Activated CD8-positive, alpha-beta T cell treated with anti-CD3 and anti-CD28 coated beads, Interleukin-2, amount 10 ng/mL, durations not matched to agents 7 days and 5 days (primary cell): ENCODE data around the gene TTC39A. TPM values are rescaled to one million over a fixed set of nuclear protein-coding genes. Genes with fewer than 3 reads are reported as not detected.

Experiments used
- ATAC-seq: fragments of 150-1000 bp; cut with Tn5 transposase; one replicate; pipeline ENCODE4 v1.10.0; 2021; ENCODE audit warnings: moderate library complexity
- CTCF ChIA-PET: fragments of 350-600 bp; sonication (Branson Sonifier 250); formaldehyde crosslinking; loops from one replicate; lab custom pipeline; 2021; ENCODE audit warnings: antibody characterized with exemption; lab: Charles Lee
- POLR2A ChIA-PET: fragments of 350-600 bp; sonication (Branson Sonifier 250); formaldehyde crosslinking; loops from one replicate; lab custom pipeline; 2021; ENCODE audit warnings: antibody characterized with exemption; lab: Charles Lee
- DNase-seq: peaks from one replicate; pipeline ENCODE4 v3.0.0-alpha.2; 2020
- H3K27ac Mint-ChIP-seq: one replicate; pipeline ENCODE4 v1.8.0; 2021; ENCODE audit warnings: mild to moderate bottlenecking, mixed read lengths
- H3K27me3 Mint-ChIP-seq: one replicate; pipeline ENCODE4 v1.8.0; 2021; ENCODE audit warnings: low read depth, mixed read lengths
- H3K36me3 Mint-ChIP-seq: one replicate; pipeline ENCODE4 v1.8.0; 2021; ENCODE audit warnings: low read depth, mixed read lengths
- H3K4me1 Mint-ChIP-seq: one replicate; pipeline ENCODE4 v1.8.0; 2021; ENCODE audit warnings: low read depth, mixed read lengths
- H3K4me3 Mint-ChIP-seq: one replicate; pipeline ENCODE4 v1.8.0; 2021; ENCODE audit warnings: mild to moderate bottlenecking, mixed read lengths
- H3K9me3 Mint-ChIP-seq: one replicate; pipeline ENCODE4 v1.8.0; 2022; ENCODE audit warnings: mixed read lengths; ENCODE audit not compliant: insufficient read depth
- total RNA-seq, 2 experiments: library from RNA; stranded (reverse); gene quantifications; one replicate each; pipeline ENCODE4 v1.2.3, GENCODE V29; 2021

The TTC39A gene
- total RNA-seq, 2 experiments from 2014 or later: not detected

DNA sequence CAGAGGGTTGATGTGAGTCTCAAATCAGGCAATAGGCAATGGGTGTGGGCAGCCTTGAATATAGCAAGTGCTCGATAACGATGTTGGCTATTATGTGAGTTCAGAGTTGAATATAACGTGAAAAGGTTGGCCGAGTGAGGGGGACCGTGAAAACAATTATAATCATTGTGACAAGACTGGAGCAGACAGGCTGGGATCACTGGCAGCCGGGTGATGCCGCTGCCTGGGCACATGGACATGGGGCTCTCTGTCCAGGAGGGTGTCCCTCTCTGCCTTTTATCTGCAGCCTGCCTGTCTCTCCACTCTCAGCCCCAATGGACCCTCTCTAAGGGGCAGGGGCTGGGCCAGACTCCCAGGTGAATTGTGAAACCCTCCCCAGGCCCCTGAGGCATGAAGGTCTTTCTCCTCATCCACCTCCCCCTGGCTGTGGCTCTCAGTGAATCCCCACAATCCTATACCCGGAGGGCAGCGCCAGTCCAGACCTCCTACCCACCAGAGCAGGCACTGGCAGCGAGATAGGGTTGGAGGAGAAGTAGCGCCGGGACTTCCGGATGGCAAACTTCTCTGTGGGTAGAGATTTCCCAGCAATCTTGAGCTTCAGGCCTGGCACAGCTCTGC is 36.4 kb downstream of the TTC39A start:
- Mint-ChIP-seq H3K27me3 (no peaks in the 10 kb centered on the region), H3K9me3 (no peaks in the 10 kb centered on the region), H3K27ac (no peak overlapping the region), H3K4me3 (no peak overlapping the region), H3K4me1 (peaks cover 31% of the 10 kb centered on the region), H3K36me3 (no peaks in the 10 kb centered on the region)
- no peak for ATAC-seq
- ChIA-PET CTCF (interaction anchor here (3.5 kb wide), 1 partner anchor 103 kb away, joined by 47 read pairs; no protein-coding TSS in a partner anchor), POLR2A (no interaction called here)
- DNase-seq: no peak

DNA sequence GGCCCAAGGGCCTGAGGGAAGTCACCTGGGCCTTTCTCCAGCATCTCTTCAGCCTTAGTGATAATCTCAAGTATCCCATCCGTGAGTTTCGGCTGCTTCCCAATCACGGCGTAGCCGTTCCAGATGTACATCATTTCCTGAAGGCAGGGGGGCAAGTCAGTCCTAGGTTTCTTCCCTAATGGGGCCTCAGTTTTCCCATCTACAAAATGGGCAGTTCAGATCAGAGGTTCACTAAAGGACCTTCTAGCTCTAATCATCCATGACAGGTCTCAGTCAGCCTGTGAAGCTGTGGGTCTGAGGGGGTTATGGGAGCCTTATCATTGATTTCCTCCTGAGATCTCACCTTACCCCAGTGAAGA is 39.9 kb downstream of the TTC39A start:
- ChIA-PET CTCF (no interaction called here), POLR2A (interaction anchor here (0.5 to 0.6 kb wide), 2 partner anchors 94 to 118 kb away, joined by 3 read pairs; no protein-coding TSS in a partner anchor)
- no peaks in the 10 kb centered on the region for H3K36me3 Mint-ChIP-seq
- DNase-seq: no peak
- H3K9me3 Mint-ChIP-seq: no peaks in the 10 kb centered on the region
- ATAC-seq: no peak
- peaks cover 13% of the 10 kb centered on the region for H3K4me1 Mint-ChIP-seq
- H3K27me3 Mint-ChIP-seq: no peaks in the 10 kb centered on the region
- H3K27ac Mint-ChIP-seq: no peak overlapping the region
- H3K4me3 Mint-ChIP-seq: no peak overlapping the region

DNA sequence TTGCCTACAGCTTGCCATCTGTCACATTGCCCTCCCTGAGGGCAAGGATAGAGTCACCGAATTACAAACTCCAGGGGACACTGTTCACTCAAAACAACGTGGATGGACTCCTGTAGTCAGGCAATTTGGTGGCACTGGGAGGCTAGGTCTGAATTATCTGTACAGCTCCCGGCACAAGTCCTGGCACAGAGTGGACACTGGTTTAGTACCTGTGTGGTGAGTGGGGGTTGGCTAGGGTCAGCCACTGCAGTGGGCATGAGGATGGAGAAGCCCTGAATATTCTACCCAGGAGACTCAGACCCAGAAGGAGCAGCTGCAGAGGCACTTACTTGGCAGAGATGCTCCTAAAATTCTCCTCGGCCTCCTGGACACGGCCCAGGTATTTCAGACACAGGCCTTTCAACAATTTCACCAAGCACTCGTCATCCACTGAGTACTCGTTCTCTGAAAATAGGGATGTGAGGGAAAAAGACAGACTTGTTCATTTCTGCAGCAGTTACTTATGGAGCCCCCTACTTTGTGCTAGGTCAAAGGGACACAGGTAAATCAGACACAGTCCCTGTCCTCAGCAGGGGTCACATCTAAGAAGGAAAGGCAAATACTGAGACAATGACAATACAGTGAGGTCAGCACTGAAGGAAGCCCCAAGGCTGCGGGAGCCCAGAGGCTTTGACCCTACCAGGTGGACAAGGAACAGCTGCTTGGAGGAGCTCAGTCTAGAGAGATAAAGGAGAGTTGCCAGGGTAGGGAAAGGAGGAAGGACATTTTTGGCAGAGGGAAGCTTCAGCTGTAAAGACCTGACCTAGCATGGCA is 40.5 kb downstream of the TTC39A start:
- POLR2A ChIA-PET: interaction anchor here (0.5 kb wide), 1 partner anchor 94 kb away, joined by 3 read pairs; no protein-coding TSS in a partner anchor
- Mint-ChIP-seq H3K27me3 (no peaks in the 10 kb centered on the region), H3K27ac (no peak overlapping the region), H3K9me3 (no peaks in the 10 kb centered on the region), H3K36me3 (no peaks in the 10 kb centered on the region), H3K4me1 (peaks cover 12% of the 10 kb centered on the region), H3K4me3 (no peak overlapping the region)
- no peak for DNase-seq
- no peak for ATAC-seq
- CTCF ChIA-PET: no interaction called here

DNA sequence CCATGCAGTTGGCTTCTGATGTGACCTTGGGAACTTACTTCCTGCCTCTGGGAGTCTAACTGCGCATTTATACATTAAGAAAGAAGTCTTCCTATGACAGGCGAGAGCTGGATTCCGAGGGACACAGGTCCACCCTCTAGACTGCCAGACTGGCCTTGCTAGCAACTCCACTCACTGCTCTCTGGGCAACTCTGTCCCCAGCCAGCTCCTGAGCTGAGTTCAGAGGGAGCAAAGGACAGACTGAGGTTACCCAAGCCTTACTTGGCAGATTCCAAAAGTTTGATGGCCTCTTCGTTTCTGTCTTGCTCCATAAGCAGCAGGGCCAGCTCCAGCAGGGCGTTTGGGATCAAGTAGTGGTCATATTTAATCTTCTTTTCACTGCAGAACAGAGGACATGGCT is 41.8 kb downstream of the TTC39A start:
- Mint-ChIP-seq H3K27ac (no peak overlapping the region), H3K9me3 (no peaks in the 10 kb centered on the region), H3K27me3 (no peaks in the 10 kb centered on the region), H3K4me3 (no peak overlapping the region), H3K36me3 (no peaks in the 10 kb centered on the region), H3K4me1 (peaks cover 14% of the 10 kb centered on the region)
- no peak for DNase-seq
- CTCF ChIA-PET: interaction anchor here (3.5 kb wide), 1 partner anchor 8 kb away, joined by 29 read pairs; no protein-coding TSS in a partner anchor
- ATAC-seq: no peak
- POLR2A ChIA-PET: no interaction called here

DNA sequence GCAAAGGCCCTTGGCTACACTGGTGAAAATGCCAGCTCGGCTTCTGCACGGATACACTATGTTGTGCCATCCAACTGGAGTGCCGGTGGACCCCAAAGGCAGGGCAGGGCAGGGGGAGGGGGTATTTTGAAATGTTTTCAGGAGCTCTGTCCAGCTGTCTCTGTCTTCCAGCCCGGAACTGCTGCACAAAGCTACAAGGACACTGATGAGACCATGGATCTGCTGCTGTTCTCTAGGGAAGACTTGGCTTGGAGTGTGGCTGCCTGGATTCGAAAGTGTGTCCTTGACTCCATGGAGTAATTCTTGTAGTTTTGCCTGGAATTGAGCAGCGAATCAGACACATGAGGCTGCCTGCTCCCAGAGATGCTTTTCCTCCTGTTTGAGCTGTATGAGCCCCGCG is 42.4 kb downstream of the TTC39A start:
- Mint-ChIP-seq H3K4me3 (no peak overlapping the region), H3K27me3 (no peaks in the 10 kb centered on the region), H3K9me3 (no peaks in the 10 kb centered on the region), H3K36me3 (no peaks in the 10 kb centered on the region), H3K4me1 (peaks cover 14% of the 10 kb centered on the region), H3K27ac (no peak overlapping the region)
- ATAC-seq: no peak
- ChIA-PET POLR2A (interaction anchor here (0.6 kb wide), 1 partner anchor 1441 kb away, joined by 3 read pairs; no protein-coding TSS in a partner anchor), CTCF (interaction anchor here (0.7 to 3.5 kb wide), 2 partner anchors 9 to 12 kb away, joined by 3 to 29 read pairs; no protein-coding TSS in a partner anchor)
- DNase-seq: no peak

DNA sequence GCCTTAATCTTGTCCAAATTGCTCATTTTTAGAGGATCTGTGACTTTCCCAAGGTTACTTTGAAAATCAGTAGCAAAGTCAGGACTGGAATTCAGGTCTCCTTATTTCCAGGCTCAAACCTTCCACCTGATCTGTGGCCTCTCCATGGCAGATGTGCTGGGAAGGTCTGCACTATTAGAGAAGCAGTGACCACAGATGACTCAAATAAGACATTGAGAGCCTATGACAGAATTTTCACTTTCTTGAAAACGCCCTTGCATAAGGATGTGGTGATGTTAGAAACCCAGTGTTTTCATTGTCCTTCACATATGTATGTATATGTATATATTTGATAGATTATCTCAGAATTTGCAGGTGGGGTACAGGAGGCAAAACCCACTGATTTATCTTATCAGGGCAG is 45.3 kb downstream of the TTC39A start:
- ChIA-PET CTCF (no interaction called here), POLR2A (no interaction called here)
- H3K36me3 Mint-ChIP-seq: no peaks in the 10 kb centered on the region
- peaks cover 14% of the 10 kb centered on the region for H3K4me1 Mint-ChIP-seq
- H3K27me3 Mint-ChIP-seq: no peaks in the 10 kb centered on the region
- no peak overlapping the region for H3K27ac Mint-ChIP-seq
- ATAC-seq: peak; percentile 33
- DNase-seq: no peak
- no peaks in the 10 kb centered on the region for H3K9me3 Mint-ChIP-seq
- H3K4me3 Mint-ChIP-seq: no peak overlapping the region

DNA sequence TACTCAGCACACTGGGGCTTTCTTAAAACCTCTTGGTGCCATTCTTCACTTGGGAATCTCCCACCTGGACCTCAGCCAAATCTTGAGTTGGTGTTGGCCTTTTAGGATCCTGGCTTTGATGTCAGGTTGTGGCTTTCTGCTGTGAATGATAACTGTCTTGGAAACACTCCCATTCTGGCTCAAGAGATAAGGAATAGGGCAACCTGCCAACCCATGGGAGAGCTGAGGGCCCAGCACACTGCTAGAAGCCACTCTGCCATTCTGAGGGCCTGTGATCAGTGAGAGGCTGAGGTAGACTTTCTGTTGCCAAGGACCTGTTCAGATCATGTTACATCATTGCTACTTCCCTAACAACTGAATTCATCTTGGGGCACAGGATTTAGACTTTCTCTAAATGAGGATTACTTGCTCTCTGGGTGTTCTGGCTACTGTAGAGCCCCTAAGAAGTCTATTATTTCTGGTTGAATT is 45.8 kb downstream of the TTC39A start:
- no peak for ATAC-seq
- POLR2A ChIA-PET: no interaction called here

DNA sequence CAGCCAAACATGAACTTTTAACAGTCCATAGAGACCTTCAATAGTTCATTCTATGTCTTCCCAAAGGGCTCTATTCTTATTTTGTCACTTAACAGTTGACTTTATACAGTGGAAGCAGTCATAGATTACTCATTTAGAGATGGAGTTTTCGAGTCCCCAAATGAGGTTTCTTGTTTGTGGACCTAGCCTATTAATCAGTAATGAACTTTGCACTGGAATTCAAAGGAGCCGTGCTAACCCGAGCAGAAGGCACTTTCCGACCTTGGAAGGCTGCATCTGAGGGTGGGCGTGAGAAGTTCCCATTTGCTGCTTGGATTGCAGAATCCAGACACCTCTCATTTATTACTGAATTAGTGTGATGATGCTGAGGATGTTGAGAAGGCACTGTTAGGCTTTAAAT is 46.4 kb downstream of the TTC39A start:
- Mint-ChIP-seq H3K27ac (no peak overlapping the region), H3K9me3 (no peaks in the 10 kb centered on the region), H3K4me3 (no peak overlapping the region), H3K36me3 (no peaks in the 10 kb centered on the region), H3K27me3 (no peaks in the 10 kb centered on the region), H3K4me1 (peaks cover 14% of the 10 kb centered on the region)
- ChIA-PET POLR2A (no interaction called here), CTCF (interaction anchor here (1.3 kb wide), 1 partner anchor 13 kb away, joined by 7 read pairs; no protein-coding TSS in a partner anchor)
- DNase-seq (no peak), ATAC-seq (no peak)

More for the DNA sequence above, 45.8 kb downstream of the TTC39A start:
- CTCF ChIA-PET: no interaction called here
- no peaks in the 10 kb centered on the region for H3K36me3 Mint-ChIP-seq
- no peaks in the 10 kb centered on the region for H3K27me3 Mint-ChIP-seq
- no peak overlapping the region for H3K4me3 Mint-ChIP-seq
- no peak for DNase-seq
- no peak overlapping the region for H3K27ac Mint-ChIP-seq
- H3K4me1 Mint-ChIP-seq: peaks cover 14% of the 10 kb centered on the region
- H3K9me3 Mint-ChIP-seq: no peaks in the 10 kb centered on the region

DNA sequence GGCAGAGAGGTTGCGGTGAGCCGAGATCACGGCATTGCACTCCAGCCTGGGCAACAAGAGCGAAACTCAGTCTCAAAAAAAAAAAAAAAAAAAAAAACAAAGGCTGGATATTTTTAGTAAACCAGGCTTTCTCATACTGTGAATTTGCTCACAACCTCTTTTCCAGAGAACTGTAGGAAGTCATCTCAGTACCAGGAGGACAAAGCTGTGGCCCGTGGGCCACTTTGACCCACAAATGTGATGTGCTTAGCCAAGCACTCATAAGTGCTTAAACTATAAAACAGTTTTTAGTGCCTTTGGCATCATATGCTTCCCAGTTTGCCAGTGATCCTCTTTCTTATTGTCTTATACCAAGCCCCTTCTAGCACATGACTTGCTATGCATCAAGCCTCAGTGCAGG is 47.8 kb downstream of the TTC39A start:
- ATAC-seq: no peak
- Mint-ChIP-seq H3K36me3 (no peaks in the 10 kb centered on the region), H3K4me3 (no peak overlapping the region), H3K4me1 (peaks cover 14% of the 10 kb centered on the region), H3K9me3 (no peaks in the 10 kb centered on the region), H3K27ac (no peak overlapping the region), H3K27me3 (no peaks in the 10 kb centered on the region)
- DNase-seq: no peak
- ChIA-PET POLR2A (no interaction called here), CTCF (interaction anchor here (1.3 kb wide), 1 partner anchor 14 kb away, joined by 7 read pairs; no protein-coding TSS in a partner anchor)

DNA sequence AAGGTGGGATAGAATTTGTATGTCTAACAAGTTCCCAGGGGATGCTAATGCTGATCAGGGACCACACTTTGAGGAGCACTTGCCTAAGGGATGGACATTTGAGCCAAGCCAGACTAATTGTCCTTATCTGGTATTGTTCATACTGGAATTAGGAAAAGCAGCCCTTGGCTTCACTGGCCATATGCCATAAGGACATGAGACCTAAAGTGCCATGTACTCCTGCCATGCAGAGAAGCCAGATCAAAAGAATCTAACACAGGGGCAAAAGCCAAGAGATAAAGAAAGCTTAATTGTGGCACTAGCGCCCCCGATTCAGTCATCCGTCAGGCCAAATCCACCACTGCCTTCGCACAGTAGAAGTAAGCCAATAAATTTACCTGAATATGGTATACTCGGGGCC is 48.6 kb downstream of the TTC39A start:
- Mint-ChIP-seq H3K27ac (no peak overlapping the region), H3K9me3 (no peaks in the 10 kb centered on the region), H3K4me3 (no peak overlapping the region), H3K27me3 (no peaks in the 10 kb centered on the region), H3K36me3 (no peaks in the 10 kb centered on the region), H3K4me1 (peaks cover 14% of the 10 kb centered on the region)
- DNase-seq: no peak
- no peak for ATAC-seq
- POLR2A ChIA-PET: no interaction called here
- CTCF ChIA-PET: no interaction called here

DNA sequence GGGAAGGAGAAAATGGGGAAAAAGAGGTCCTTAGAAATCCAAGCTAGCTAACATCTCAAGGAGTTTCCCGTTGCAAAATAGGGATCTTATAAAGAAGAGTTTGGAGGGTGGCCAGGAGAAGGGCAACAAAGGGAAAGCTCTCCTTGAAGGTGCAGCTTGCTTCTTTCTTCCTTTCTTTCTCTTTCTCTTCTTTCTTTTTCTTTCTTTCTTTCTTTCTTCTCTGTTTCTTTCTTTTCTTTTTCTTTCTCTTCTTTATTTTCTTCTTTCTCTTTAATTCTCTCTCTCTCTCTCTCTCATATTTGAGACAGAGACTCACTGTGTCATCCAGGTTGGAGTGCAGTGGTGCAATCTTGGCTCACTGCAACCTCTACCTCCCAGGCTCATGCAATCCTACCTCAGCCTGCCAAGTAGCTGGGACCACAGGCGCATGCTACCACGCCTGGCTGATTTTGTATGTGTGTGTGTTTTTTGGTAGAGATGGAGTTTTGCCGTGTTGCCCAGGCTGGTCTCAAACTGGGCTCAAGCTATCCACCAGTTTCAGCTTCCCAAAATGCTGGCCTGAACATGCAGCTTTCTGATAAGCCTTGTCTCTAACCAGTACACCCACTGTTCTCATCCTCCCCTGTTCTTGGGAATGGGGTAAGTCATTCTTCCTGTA is 49.9 kb downstream of the TTC39A start:
- Mint-ChIP-seq H3K4me3 (no peak overlapping the region), H3K27ac (no peak overlapping the region), H3K36me3 (no peaks in the 10 kb centered on the region), H3K9me3 (no peaks in the 10 kb centered on the region), H3K4me1 (peaks cover 12% of the 10 kb centered on the region), H3K27me3 (no peaks in the 10 kb centered on the region)
- POLR2A ChIA-PET: interaction anchor here (2.3 kb wide), 1 partner anchor 44 kb away, joined by 8 read pairs; the partner anchor contains the start of gene RNF11
- DNase-seq (no peak), ATAC-seq (no peak)
- CTCF ChIA-PET: interaction anchor here (2.8 kb wide), 1 partner anchor 16 kb away, joined by 15 read pairs; no protein-coding TSS in a partner anchor
